GM06990 (cell line): Measurements from ENCODE around the gene CYFIP2.

Experiments used
- DNase-seq: peaks from one replicate; pipeline ENCODE4 v3.0.0-alpha.2; 2011; ENCODE audit not compliant: insufficient read length; ENCODE audit errors: extremely low read depth
- H3K27me3 ChIP-seq: replicated peaks from 2 replicates; pipeline ENCODE4 v1.6.0; 2011; ENCODE audit warnings: low read length; ENCODE audit not compliant: control insufficient read depth, insufficient read depth
- H3K36me3 ChIP-seq: 2 replicates; pipeline ENCODE4 v1.5.1; 2011; ENCODE audit warnings: low read length; ENCODE audit not compliant: control insufficient read depth, insufficient read depth
- H3K4me3 ChIP-seq: replicated peaks from 2 replicates; pipeline ENCODE4 v1.5.1; 2011; ENCODE audit warnings: low read depth, mild to moderate bottlenecking, control low read depth, low read length
- TF ChIP-seq, protein P1 (sequence below): IDR thresholded peaks from 2 replicates; pipeline ENCODE4 v1.5.1; 2011; ENCODE audit warnings: low read length, control low read depth, mild to moderate bottlenecking, inconsistent platforms; ENCODE audit not compliant: insufficient read depth, poor library complexity, severe bottlenecking

Gene CYFIP2

GRCh38 chr5:157290981-157291711 is 25.2 kb downstream of the CYFIP2 start:
- H3K4me3 ChIP-seq: no peak overlapping the region
- peaks cover 38% of the 10 kb centered on the region for H3K36me3 ChIP-seq
- no peaks in the 10 kb centered on the region for H3K27me3 ChIP-seq
- DNase-seq: no peak
- TF ChIP-seq, protein P1, sequence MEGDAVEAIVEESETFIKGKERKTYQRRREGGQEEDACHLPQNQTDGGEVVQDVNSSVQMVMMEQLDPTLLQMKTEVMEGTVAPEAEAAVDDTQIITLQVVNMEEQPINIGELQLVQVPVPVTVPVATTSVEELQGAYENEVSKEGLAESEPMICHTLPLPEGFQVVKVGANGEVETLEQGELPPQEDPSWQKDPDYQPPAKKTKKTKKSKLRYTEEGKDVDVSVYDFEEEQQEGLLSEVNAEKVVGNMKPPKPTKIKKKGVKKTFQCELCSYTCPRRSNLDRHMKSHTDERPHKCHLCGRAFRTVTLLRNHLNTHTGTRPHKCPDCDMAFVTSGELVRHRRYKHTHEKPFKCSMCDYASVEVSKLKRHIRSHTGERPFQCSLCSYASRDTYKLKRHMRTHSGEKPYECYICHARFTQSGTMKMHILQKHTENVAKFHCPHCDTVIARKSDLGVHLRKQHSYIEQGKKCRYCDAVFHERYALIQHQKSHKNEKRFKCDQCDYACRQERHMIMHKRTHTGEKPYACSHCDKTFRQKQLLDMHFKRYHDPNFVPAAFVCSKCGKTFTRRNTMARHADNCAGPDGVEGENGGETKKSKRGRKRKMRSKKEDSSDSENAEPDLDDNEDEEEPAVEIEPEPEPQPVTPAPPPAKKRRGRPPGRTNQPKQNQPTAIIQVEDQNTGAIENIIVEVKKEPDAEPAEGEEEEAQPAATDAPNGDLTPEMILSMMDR: no peak

GRCh38 chr5:157292599-157292998 is 26.7 kb downstream of the CYFIP2 start:
- Histone ChIP-seq H3K27me3 (no peaks in the 10 kb centered on the region), H3K4me3 (no peak overlapping the region), H3K36me3 (peaks cover 36% of the 10 kb centered on the region)
- TF ChIP-seq, protein P1: no peak
- no peak for DNase-seq

DNA sequence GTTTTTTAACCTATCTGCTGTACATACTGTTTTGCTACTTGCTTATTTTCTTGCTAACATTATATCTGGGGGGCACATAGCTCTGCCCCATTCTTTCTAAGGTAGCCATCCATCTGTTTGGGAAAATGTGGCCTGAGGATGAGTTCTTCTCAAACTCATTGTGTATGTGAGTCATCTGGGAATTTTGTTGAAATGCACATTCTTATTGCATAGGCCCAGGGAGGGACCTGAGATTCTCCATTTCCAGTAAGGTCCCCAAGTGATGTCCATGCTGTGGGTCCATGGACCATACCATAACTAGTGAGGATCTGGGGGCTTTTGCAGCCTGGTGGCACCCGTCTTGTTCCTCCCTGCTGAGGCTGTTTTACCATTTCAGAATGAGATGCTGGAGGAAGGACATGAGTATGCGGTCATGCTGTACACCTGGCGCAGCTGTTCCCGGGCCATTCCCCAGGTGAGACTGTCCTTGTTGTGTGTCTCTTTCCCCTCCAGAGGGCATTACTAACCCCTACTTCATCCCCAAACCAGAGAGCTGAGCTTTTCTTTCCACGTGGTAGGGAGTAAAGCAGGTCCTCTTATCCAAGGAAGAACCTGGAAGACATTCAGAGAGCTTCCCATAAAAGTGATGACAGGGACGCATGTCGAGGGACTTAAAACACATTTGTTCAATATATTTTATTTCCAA is 28.6 kb downstream of the CYFIP2 start:
- Histone ChIP-seq H3K36me3 (peaks cover 32% of the 10 kb centered on the region), H3K4me3 (no peak overlapping the region), H3K27me3 (no peaks in the 10 kb centered on the region)
- TF ChIP-seq, protein P1: no peak
- DNase-seq: no peak

DNA sequence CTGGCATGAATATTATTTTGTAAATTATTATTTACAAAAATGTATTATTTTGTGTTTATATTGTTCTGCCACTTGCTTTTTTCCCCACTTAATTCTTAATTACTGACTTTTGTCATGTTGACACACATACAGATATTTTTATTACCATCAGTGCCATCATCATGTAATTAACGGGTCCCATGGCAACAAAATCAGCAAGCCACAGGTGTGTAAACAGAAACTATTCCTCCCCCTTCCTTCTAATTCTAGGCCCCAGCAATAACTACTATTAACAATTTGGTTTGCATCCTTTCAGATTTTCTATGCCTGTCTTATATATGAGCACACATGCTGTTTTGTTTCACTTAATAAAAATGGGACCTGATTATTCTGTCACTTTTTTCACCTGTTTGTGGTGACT is 29.3 kb downstream of the CYFIP2 start:
- TF ChIP-seq, protein P1: no peak
- H3K36me3 ChIP-seq: peaks cover 28% of the 10 kb centered on the region
- no peak for DNase-seq
- no peaks in the 10 kb centered on the region for H3K27me3 ChIP-seq
- no peak overlapping the region for H3K4me3 ChIP-seq

DNA sequence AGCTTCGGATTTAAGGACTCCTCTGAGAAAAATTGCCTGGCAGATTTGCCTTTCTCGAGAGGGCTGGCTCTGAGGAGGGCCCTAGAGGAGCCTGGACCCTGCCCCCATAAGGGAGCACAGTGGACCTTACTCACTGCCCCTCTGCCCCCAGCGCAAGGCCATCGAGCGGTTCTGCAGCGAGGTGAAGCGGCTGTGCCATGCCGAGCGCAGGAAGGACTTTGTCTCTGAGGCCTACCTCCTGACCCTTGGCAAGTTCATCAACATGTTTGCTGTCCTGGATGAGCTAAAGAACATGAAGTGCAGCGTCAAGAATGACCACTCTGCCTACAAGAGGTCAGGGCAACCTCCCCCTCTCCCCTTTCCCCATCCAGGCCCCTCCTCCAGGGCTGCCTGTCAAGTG is 34.6 kb downstream of the CYFIP2 start:
- Histone ChIP-seq H3K36me3 (peaks cover 39% of the 10 kb centered on the region), H3K27me3 (no peaks in the 10 kb centered on the region), H3K4me3 (no peak overlapping the region)
- DNase-seq: no peak
- TF ChIP-seq, protein P1: no peak
